ENCODE measurements around the gene TSSK3. TPM values are rescaled to one million over a fixed set of nuclear protein-coding genes. Genes with fewer than 3 reads are reported as not detected.
A peak's percentile ranks its signal among the peaks of the same experiment; 100 is the strongest.

TSSK3 gene
- total RNA-seq, 1 experiment from 2014 or later = 3.9 TPM

DNA sequence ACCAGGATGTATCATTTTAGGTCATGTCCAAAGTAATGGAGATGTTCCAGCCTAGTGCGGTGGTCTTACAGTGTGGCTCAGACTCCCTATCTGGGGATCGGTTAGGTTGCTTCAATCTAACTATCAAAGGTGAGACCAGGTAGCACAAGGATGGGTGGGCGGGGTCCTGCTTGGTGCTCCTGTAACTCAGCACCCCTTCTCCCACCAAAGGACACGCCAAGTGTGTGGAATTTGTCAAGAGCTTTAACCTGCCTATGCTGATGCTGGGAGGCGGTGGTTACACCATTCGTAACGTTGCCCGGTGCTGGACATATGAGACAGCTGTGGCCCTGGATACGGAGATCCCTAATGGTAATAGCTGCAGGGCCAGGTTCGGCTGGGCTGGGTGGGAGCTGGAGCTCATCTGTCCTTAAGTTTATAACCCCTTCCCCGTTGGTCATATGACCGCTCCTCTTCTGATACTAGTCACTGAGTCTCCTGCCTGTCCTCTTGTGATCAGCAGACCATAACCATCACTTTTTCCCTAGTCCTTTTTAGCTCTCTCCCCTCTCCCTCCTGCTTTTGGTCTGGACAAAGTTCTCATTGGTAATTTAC lies 31.7 kb upstream of the TSSK3 start:
- H3K9me3 ChIP-seq (ENCODE audit: insufficient read depth, low read depth) = no peaks in the 10 kb centered on the region
- no peak overlapping the region for H3K27ac ChIP-seq
- no peaks in the 10 kb centered on the region for H3K27me3 ChIP-seq (ENCODE audit: insufficient read depth, low read depth)
- ChIA-PET POLR2A (ENCODE audit: unreplicated experiment) (interaction anchor here (0.7 kb wide), 1 partner anchor 90 kb away, joined by 3 read pairs; no protein-coding TSS in a partner anchor), CTCF (no interaction called here)
- peak in 1 of 2 experiments; percentile 16 for DNase-seq
- peaks cover 45% of the 10 kb centered on the region for H3F3A ChIP-seq (ENCODE audit: insufficient read depth, low read depth)
- no TSS peak for BruUV-seq (replicated peaks)
- peaks cover 5% of the 10 kb centered on the region; the same call in 1 of the 2 replicates for H3K36me3 ChIP-seq (ENCODE audit: low read depth)
- intact Hi-C loops (cut with micrococcal nuclease; ENCODE audit: unreplicated experiment) = no loop called here
- peaks cover 13% of the 10 kb centered on the region for H3K79me2 ChIP-seq (ENCODE audit: low read depth)
- H2AFZ ChIP-seq = no peak overlapping the region
- H4K20me1 ChIP-seq (ENCODE audit: insufficient read depth) = no peaks in the 10 kb centered on the region
- no peak overlapping the region for H3K4me3 ChIP-seq
- peaks cover 41% of the 10 kb centered on the region for H3K4me1 ChIP-seq (replicated peaks; ENCODE audit: insufficient read depth)
- no peaks in the 10 kb centered on the region for H3K9me2 ChIP-seq (ENCODE audit: insufficient read depth)
- TF ChIP-seq, protein P1, sequence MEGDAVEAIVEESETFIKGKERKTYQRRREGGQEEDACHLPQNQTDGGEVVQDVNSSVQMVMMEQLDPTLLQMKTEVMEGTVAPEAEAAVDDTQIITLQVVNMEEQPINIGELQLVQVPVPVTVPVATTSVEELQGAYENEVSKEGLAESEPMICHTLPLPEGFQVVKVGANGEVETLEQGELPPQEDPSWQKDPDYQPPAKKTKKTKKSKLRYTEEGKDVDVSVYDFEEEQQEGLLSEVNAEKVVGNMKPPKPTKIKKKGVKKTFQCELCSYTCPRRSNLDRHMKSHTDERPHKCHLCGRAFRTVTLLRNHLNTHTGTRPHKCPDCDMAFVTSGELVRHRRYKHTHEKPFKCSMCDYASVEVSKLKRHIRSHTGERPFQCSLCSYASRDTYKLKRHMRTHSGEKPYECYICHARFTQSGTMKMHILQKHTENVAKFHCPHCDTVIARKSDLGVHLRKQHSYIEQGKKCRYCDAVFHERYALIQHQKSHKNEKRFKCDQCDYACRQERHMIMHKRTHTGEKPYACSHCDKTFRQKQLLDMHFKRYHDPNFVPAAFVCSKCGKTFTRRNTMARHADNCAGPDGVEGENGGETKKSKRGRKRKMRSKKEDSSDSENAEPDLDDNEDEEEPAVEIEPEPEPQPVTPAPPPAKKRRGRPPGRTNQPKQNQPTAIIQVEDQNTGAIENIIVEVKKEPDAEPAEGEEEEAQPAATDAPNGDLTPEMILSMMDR (conservative IDR thresholded peaks at IDR 0.05) = no peak
- no peak for TF ChIP-seq EZH2 (IDR thresholded peaks at IDR 0.05; ENCODE audit: low read depth)
- H3K4me2 ChIP-seq = no peak overlapping the region

DNA sequence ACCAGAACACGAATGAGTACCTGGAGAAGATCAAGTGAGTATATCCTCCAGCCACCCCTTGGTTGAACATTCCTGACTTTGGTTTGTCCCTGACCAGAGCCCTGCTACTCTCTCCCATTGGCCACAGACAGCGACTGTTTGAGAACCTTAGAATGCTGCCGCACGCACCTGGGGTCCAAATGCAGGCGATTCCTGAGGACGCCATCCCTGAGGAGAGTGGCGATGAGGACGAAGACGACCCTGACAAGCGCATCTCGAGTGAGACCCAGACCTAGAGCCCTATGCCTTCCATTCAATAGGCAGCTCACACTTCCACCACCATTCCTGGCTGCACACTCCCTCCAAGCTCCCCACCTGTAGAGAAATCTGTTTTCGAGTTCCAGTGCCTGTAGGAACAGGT lies 30.8 kb upstream of the TSSK3 start:
- Histone ChIP-seq H3K4me2 (peak overlapping the region; percentile 84), H3K27me3 (ENCODE audit: insufficient read depth, low read depth) (no peaks in the 10 kb centered on the region), H3K79me2 (ENCODE audit: low read depth) (peaks cover 13% of the 10 kb centered on the region), H3K9me3 (ENCODE audit: insufficient read depth, low read depth) (no peaks in the 10 kb centered on the region), H4K20me1 (ENCODE audit: insufficient read depth) (no peaks in the 10 kb centered on the region), H3F3A (ENCODE audit: insufficient read depth, low read depth) (peaks cover 45% of the 10 kb centered on the region), H3K27ac (peak overlapping the region; percentile 57), H3K9me2 (ENCODE audit: insufficient read depth) (no peaks in the 10 kb centered on the region), H2AFZ (no peak overlapping the region), H3K4me1 (replicated peaks; ENCODE audit: insufficient read depth) (peaks cover 41% of the 10 kb centered on the region), H3K4me3 (no peak overlapping the region), H3K36me3 (ENCODE audit: low read depth) (peaks cover 2% of the 10 kb centered on the region; the same call in 1 of the 2 replicates)
- intact Hi-C loops (cut with micrococcal nuclease; ENCODE audit: unreplicated experiment) = no loop called here
- no peak for DNase-seq
- POLR2A ChIA-PET (ENCODE audit: unreplicated experiment) = interaction anchor here (0.6 to 0.8 kb wide), 3 partner anchors 27 to 650 kb away, joined by 4 to 6 read pairs (median 6); no protein-coding TSS in a partner anchor
- TF ChIP-seq, protein P1 (conservative IDR thresholded peaks at IDR 0.05) = no peak
- no peak for TF ChIP-seq EZH2 (IDR thresholded peaks at IDR 0.05; ENCODE audit: low read depth)
- no TSS peak for BruUV-seq (replicated peaks)
- CTCF ChIA-PET = no interaction called here

DNA sequence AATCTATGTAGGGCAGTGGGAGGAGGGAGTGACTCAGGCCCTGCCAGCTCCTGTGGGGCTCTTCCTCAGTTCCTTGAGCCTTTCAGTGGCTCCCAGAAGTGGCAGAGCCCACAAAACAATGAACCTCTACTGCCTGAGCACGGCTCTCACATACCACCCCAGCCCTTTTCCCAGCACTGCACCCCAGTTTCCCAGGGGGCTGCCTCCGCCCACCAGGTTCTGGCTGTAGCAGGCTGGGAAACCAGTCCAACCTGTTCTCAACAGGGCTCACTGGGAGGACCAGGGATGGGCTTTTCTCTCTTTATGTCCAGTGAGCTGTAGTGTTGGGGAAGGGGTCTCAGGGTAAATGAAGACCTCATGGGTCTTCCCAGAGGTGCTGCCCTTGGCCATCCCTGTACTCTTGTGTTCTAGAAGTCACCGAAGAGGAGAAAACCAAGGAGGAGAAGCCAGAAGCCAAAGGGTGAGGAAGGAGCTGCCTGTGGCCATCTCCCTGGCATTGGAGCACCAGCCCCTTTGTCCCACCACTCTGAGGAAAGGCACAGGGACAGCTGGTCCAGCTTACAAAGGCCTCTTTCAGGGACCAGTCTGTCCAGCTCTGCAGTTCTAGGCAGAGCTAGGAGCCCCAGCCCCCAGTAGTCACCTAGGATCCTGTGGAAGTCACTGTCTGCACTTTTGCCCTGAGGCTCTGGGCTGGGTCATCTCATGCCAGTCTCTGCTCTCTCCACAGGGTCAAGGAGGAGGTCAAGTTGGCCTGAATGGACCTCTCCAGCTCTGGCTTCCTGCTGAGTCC lies 29.9 kb upstream of the TSSK3 start:
- ChIA-PET POLR2A (ENCODE audit: unreplicated experiment) (interaction anchor here (0.5 to 0.8 kb wide), 4 partner anchors 26 to 649 kb away, joined by 3 to 6 read pairs (median 4); no protein-coding TSS in a partner anchor), CTCF (interaction anchor here (0.5 to 0.6 kb wide), 2 partner anchors 21 to 852 kb away, joined by 4 to 9 read pairs; no protein-coding TSS in a partner anchor)
- H3K27ac ChIP-seq = peak overlapping the region; percentile 57
- TF ChIP-seq, protein P1 (conservative IDR thresholded peaks at IDR 0.05) = no peak
- no peak for TF ChIP-seq EZH2 (IDR thresholded peaks at IDR 0.05; ENCODE audit: low read depth)
- no peaks in the 10 kb centered on the region for H3K9me2 ChIP-seq (ENCODE audit: insufficient read depth)
- peak overlapping the region; percentile 4; the same call in 1 of the 2 replicates for H3K4me3 ChIP-seq
- H3K4me2 ChIP-seq = peak overlapping the region; percentile 84
- BruUV-seq (replicated peaks) = no TSS peak
- H3K4me1 ChIP-seq (replicated peaks; ENCODE audit: insufficient read depth) = peaks cover 46% of the 10 kb centered on the region
- no peaks in the 10 kb centered on the region for H4K20me1 ChIP-seq (ENCODE audit: insufficient read depth)
- no peak overlapping the region for H2AFZ ChIP-seq
- peaks cover 2% of the 10 kb centered on the region; the same call in 1 of the 2 replicates for H3K36me3 ChIP-seq (ENCODE audit: low read depth)
- H3K79me2 ChIP-seq (ENCODE audit: low read depth) = peaks cover 13% of the 10 kb centered on the region
- peaks cover 52% of the 10 kb centered on the region for H3F3A ChIP-seq (ENCODE audit: insufficient read depth, low read depth)
- DNase-seq = peak; percentile 78 to 79
- intact Hi-C loops (cut with micrococcal nuclease; ENCODE audit: unreplicated experiment) = loop anchor here (1.0 kb wide), 1 partner anchor 62 kb away; the partner anchor contains the start of gene BSDC1
- H3K27me3 ChIP-seq (ENCODE audit: insufficient read depth, low read depth) = no peaks in the 10 kb centered on the region
- H3K9me3 ChIP-seq (ENCODE audit: insufficient read depth, low read depth) = no peaks in the 10 kb centered on the region
